Endodermal cell (in vitro differentiated cells): Measurements from ENCODE around the gene CTDSP2. TPM values are rescaled to one million over a fixed set of nuclear protein-coding genes. Genes with fewer than 3 reads are reported as not detected.

Experiments
- DNase-seq: peaks from one replicate; pipeline ENCODE4 v3.0.0-alpha.2; 2017
- H3K27ac ChIP-seq: 2 replicates; pipeline ENCODE4 v1.5.1; 2013; ENCODE audit warnings: mild to moderate bottlenecking, low read depth, low read length, moderate library complexity
- H3K27me3 ChIP-seq: 2 replicates; pipeline ENCODE4 v1.6.1; 2013; ENCODE audit warnings: mild to moderate bottlenecking, low read length, moderate library complexity; ENCODE audit not compliant: insufficient read depth, control insufficient read depth, poor library complexity, severe bottlenecking
- H3K36me3 ChIP-seq: 2 replicates; pipeline ENCODE4 v1.7.0; 2013; ENCODE audit warnings: mild to moderate bottlenecking, low read length, moderate library complexity; ENCODE audit not compliant: control insufficient read depth, insufficient read depth
- H3K4me1 ChIP-seq: one replicate; pipeline ENCODE4 v1.7.0; 2013; ENCODE audit warnings: low read length; ENCODE audit not compliant: control insufficient read depth, insufficient read depth
- H3K4me3 ChIP-seq: 2 replicates; pipeline ENCODE4 v1.5.1; 2013; ENCODE audit warnings: mild to moderate bottlenecking, low read length, moderate library complexity
- H3K9ac ChIP-seq: 2 replicates; pipeline ENCODE4 v1.6.1; 2013; ENCODE audit warnings: mild to moderate bottlenecking, low read length, moderate library complexity; ENCODE audit not compliant: poor library complexity, severe bottlenecking; ENCODE audit errors: extremely low read depth
- H3K9me3 ChIP-seq: 2 replicates; pipeline ENCODE4 v1.6.1; 2013; ENCODE audit warnings: mild to moderate bottlenecking, low read length, moderate library complexity; ENCODE audit not compliant: control insufficient read depth
- H3K27ac Mint-ChIP-seq: 2 replicates; pipeline ENCODE4 v1.8.0; 2020; ENCODE audit warnings: mixed read lengths
- H3K27me3 Mint-ChIP-seq: 2 replicates; pipeline ENCODE4 v1.8.0; 2021; ENCODE audit warnings: mild to moderate bottlenecking, mixed read lengths; ENCODE audit not compliant: insufficient read depth
- H3K36me3 Mint-ChIP-seq: 2 replicates; pipeline ENCODE4 v1.8.0; 2020; ENCODE audit warnings: low read depth, mixed read lengths
- H3K4me1 Mint-ChIP-seq: 2 replicates; pipeline ENCODE4 v1.8.0; 2020; ENCODE audit warnings: mixed read lengths
- H3K4me3 Mint-ChIP-seq: 2 replicates; pipeline ENCODE4 v1.8.0; 2020; ENCODE audit warnings: mild to moderate bottlenecking, moderate library complexity, mixed read lengths
- H3K9me3 Mint-ChIP-seq: 2 replicates; pipeline ENCODE4 v1.8.0; 2020; ENCODE audit warnings: mild to moderate bottlenecking, mixed read lengths
- CTCF ChIP-seq: fragments of 200-600 bp; sonication (generic); conservative IDR thresholded peaks from 2 replicates; pipeline ENCODE4 v1.5.0; 2021; ENCODE audit warnings: antibody characterized with exemption, mild to moderate bottlenecking
- WGBS, 2 experiments: methylation state at CpG; one replicate each; pipeline versions ENCODE4 v1.1.5 to v1.1.7; 2013; ENCODE audit warnings: missing lambda C conversion rate in 2 of 2, mixed read lengths in 1 of 2; ENCODE audit not compliant: insufficient coverage in 1 of 2, insufficient read length in 1 of 2; 5-methylcytosine and 5-hydroxymethylcytosine counted together
- total RNA-seq, 2 donors: library from RNA; stranded (reverse); fragmentation: NEBNext Ultra II Directional in 1 of 2; extraction: Animal tissue kit (Norgen Biotek cat#: 25700) in 1 of 2; gene quantifications; 2 replicates in 1 of 2; 3 replicates in 1 of 2; pipeline ENCODE4 v1.2.1, GENCODE V29; 2021

The CTDSP2 gene
- total RNA-seq, 2 donors from 2014 or later, result 137 to 148 TPM

GRCh38 chr12:57803319-57803893 is 43.1 kb downstream of the CTDSP2 start:
- no peaks in the 10 kb centered on the region for H3K4me1 Mint-ChIP-seq
- H3K9ac ChIP-seq, result no peak overlapping the region
- no peak overlapping the region for H3K27ac ChIP-seq
- peaks cover 36% of the 10 kb centered on the region for H3K36me3 ChIP-seq
- H3K4me3 ChIP-seq, result no peak overlapping the region
- H3K27ac Mint-ChIP-seq, result no peak overlapping the region
- 50 to 70% methylated on average over 4 to 9 of the region's 9 CpGs for WGBS, 2 experiments
- H3K9me3 ChIP-seq, result no peaks in the 10 kb centered on the region
- H3K4me3 Mint-ChIP-seq, result no peak overlapping the region
- H3K4me1 ChIP-seq, result no peaks in the 10 kb centered on the region
- H3K27me3 Mint-ChIP-seq, result no peaks in the 10 kb centered on the region
- H3K27me3 ChIP-seq, result no peaks in the 10 kb centered on the region
- H3K9me3 Mint-ChIP-seq, result no peaks in the 10 kb centered on the region
- TF ChIP-seq CTCF, result peak; percentile 90
- peaks cover 19% of the 10 kb centered on the region for H3K36me3 Mint-ChIP-seq
- peak; percentile 91 for DNase-seq

GRCh38 chr12:57802607-57803006 is 43.9 kb downstream of the CTDSP2 start:
- Mint-ChIP-seq H3K4me1 (no peaks in the 10 kb centered on the region), H3K36me3 (peaks cover 21% of the 10 kb centered on the region), H3K9me3 (no peaks in the 10 kb centered on the region), H3K27me3 (no peaks in the 10 kb centered on the region), H3K4me3 (no peak overlapping the region), H3K27ac (no peak overlapping the region)
- 82% methylated on average over 1 of the region's 1 CpG; no CpG with 5 or more reads in 1 of the 2 experiments for WGBS, 2 experiments
- H3K9ac ChIP-seq, result no peak overlapping the region
- no peaks in the 10 kb centered on the region for H3K4me1 ChIP-seq
- H3K4me3 ChIP-seq, result no peak overlapping the region
- no peak for TF ChIP-seq CTCF
- DNase-seq, result no peak
- H3K27ac ChIP-seq, result no peak overlapping the region
- H3K36me3 ChIP-seq, result peaks cover 37% of the 10 kb centered on the region
- H3K27me3 ChIP-seq, result no peaks in the 10 kb centered on the region
- H3K9me3 ChIP-seq, result no peaks in the 10 kb centered on the region

- Histone ChIP-seq H3K27me3 (no peaks in the 10 kb centered on the region), H3K27ac (no peak overlapping the region), H3K36me3 (peaks cover 50% of the 10 kb centered on the region), H3K4me3 (no peak overlapping the region), H3K9ac (no peak overlapping the region), H3K9me3 (no peaks in the 10 kb centered on the region), H3K4me1 (no peaks in the 10 kb centered on the region)
- no peak for TF ChIP-seq CTCF
- H3K36me3 Mint-ChIP-seq, result peaks cover 33% of the 10 kb centered on the region
- no peaks in the 10 kb centered on the region for H3K27me3 Mint-ChIP-seq
- H3K4me3 Mint-ChIP-seq, result no peak overlapping the region
- DNase-seq, result no peak
- no peak overlapping the region for H3K27ac Mint-ChIP-seq
- 97 to 100% methylated on average over 1 to 3 of the region's 3 CpGs for WGBS, 2 experiments
- H3K4me1 Mint-ChIP-seq, result no peaks in the 10 kb centered on the region
- no peaks in the 10 kb centered on the region for H3K9me3 Mint-ChIP-seq
Measured at GRCh38 chr12:57800965-57801364, 45.6 kb downstream of the CTDSP2 start.
